RPMI7951 (cell line): ENCODE measurements around the gene MT1G. TPM values are rescaled to one million over a fixed set of nuclear protein-coding genes. Genes with fewer than 3 reads are reported as not detected.
"Not testable (repeated sequence)": the region's sequence is repeated elsewhere in the genome, so short reads cannot be mapped to it uniquely, and the experiment has no call there.

Experiments
- DNase-seq: peaks from one replicate; pipeline ENCODE4 v3.0.0-alpha.2; 2012; ENCODE audit warnings: low read depth
- total RNA-seq: library from RNA; depleted of rRNA; stranded (reverse); fragments of >200 nt; shearing (Covaris generic); gene quantifications from 2 replicates; pipeline ENCODE4 v1.2.3, GENCODE V29; 2014; rRNA removed

The MT1G gene
- total RNA-seq, 1 experiment from 2014 or later: 13.5 TPM

GRCh38 chr16:56621665-56622445, 46.0 kb downstream of the MT1G start:
- DNase-seq: not testable (repeated sequence)

GRCh38 chr16:56620339-56620897, 47.4 kb downstream of the MT1G start:
- DNase-seq: no peak

- no peak for DNase-seq
These were observed 49.7 kb downstream of the MT1G start for GRCh38 chr16:56618138-56618537.

GRCh38 chr16:56617212-56618085, 50.4 kb downstream of the MT1G start:
- peak; percentile 84 for DNase-seq

Other genes with a start within 250 kb of the MT1G start
- gene AMFR, start 242.5 kb downstream of the MT1G start, total RNA-seq: 100.0 and 105 TPM in 2 replicates
- gene NUDT21, start 216.7 kb downstream of the MT1G start, total RNA-seq: 89.7 and 101 TPM in 2 replicates
- 63.1 and 64.8 TPM in 2 replicates for gene OGFOD1, start 216.5 kb downstream of the MT1G start, total RNA-seq
- gene BBS2, start 148.0 kb downstream of the MT1G start, total RNA-seq: 41.6 and 44.3 TPM in 2 replicates
- gene MT4, start 103.0 kb downstream of the MT1G start, total RNA-seq: not detected in 2 replicates
- gene MT3, start 78.5 kb downstream of the MT1G start, total RNA-seq: not detected in 2 replicates
- gene MT2A, start 59.5 kb downstream of the MT1G start, total RNA-seq: 715 and 768 TPM in 2 replicates
- 604 and 676 TPM in 2 replicates for gene MT1E, start 42.3 kb downstream of the MT1G start, total RNA-seq
- gene MT1M, start 35.4 kb downstream of the MT1G start, total RNA-seq: 2.3 and 4.5 TPM in 2 replicates
- gene MT1A, start 29.4 kb downstream of the MT1G start, total RNA-seq: 1.1 and 3.4 TPM in 2 replicates
- gene MT1B, start 16.2 kb downstream of the MT1G start, total RNA-seq: not detected in 2 replicates
- gene MT1F, start 10.1 kb downstream of the MT1G start, total RNA-seq: 6.5 and 9.0 TPM in 2 replicates
- gene MT1H, start 1.7 kb upstream of the MT1G start, total RNA-seq: not detected in 2 replicates
- 150 and 163 TPM in 2 replicates for gene MT1X, start 14.4 kb upstream of the MT1G start, total RNA-seq
- 104 and 113 TPM in 2 replicates for gene NUP93, start 62.1 kb upstream of the MT1G start, total RNA-seq
- not detected in 2 replicates for gene SLC12A3, start 197.1 kb upstream of the MT1G start, total RNA-seq